Neural crest cell (in vitro differentiated cells): ENCODE measurements around the gene PNP. TPM values are rescaled to one million over a fixed set of nuclear protein-coding genes. Genes with fewer than 3 reads are reported as not detected.

Experiments
- DNase-seq: peaks from one replicate; pipeline ENCODE4 v3.0.0; 2021; ENCODE audit warnings: low read depth, mixed read lengths, low spot score
- H3K27ac Mint-ChIP-seq: one replicate; pipeline ENCODE4 v1.8.0; 2021; ENCODE audit warnings: mild to moderate bottlenecking, mixed read lengths; ENCODE audit not compliant: unreplicated experiment
- H3K27me3 Mint-ChIP-seq: 2 replicates; pipeline ENCODE4 v1.8.0; 2021; ENCODE audit warnings: low read depth, mild to moderate bottlenecking, mixed read lengths
- H3K36me3 Mint-ChIP-seq: 2 replicates; pipeline ENCODE4 v1.8.0; 2021; ENCODE audit warnings: low read depth, mild to moderate bottlenecking, mixed read lengths
- H3K4me1 Mint-ChIP-seq: 2 replicates; pipeline ENCODE4 v1.8.0; 2021; ENCODE audit warnings: mixed read lengths
- H3K4me3 Mint-ChIP-seq: one replicate; pipeline ENCODE4 v1.8.0; 2021; ENCODE audit warnings: mild to moderate bottlenecking, mixed read lengths
- H3K9me3 Mint-ChIP-seq: 2 replicates; pipeline ENCODE4 v1.8.0; 2021; ENCODE audit warnings: mixed read lengths
- total RNA-seq: library from RNA; stranded (reverse); gene quantifications from 2 replicates; pipeline ENCODE4 v1.2.1, GENCODE V29; 2021
- TF ChIP-seq, protein P1 (sequence below): fragments of 200-600 bp; sonication (generic); conservative IDR thresholded peaks from 2 replicates; pipeline ENCODE4 v1.5.0; 2021; ENCODE audit warnings: antibody characterized with exemption, mild to moderate bottlenecking

The PNP gene
- total RNA-seq, 1 donor from 2014 or later, result 35.1 TPM

DNA sequence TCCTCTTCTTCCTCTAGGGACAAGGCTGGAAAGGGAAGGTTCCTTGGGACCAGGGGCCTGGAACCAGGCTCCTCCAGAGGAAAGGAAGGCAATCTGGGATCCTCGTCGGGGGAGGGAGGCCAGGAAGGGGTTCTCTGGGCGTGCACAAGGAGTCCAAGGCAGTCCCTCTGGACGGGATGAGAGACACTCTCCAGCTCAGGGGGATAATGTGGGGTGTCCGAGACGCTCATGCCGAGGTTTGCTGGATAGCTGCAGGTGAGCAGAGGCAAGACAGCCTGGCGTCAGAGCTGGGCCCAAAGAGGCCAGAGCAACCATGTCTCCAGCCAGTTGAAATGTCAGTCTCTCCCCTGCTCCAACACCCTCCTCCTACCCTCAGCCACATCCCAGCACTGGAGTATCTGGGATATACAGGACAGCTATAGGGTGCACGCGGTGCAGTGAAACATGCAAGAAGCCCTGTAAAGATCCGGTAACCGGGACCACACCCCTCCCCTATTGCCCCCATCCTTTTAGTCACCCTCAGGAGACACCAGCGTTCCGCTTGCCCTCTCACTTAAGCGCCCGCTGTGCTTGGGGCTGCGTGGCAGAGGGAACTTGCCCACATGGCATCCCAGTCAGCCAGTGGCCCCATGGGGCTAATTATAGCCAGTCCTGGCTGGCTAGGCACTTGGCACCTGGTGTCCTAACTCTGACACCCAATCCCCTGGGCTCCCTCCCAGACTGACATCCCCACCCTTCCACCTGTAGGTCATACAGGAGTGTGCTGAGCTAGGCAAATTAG is 33.4 kb upstream of the PNP start, which contains the start of gene KLHL33:
KLHL33 (minus strand) TSS at position 585 of the 781 bp plus-strand sequence; CDS start at position 230, 355 bp downstream.
- no peaks in the 10 kb centered on the region for H3K4me1 Mint-ChIP-seq
- H3K36me3 Mint-ChIP-seq, result no peaks in the 10 kb centered on the region
- no peak for DNase-seq
- peaks cover 4% of the 10 kb centered on the region for H3K27me3 Mint-ChIP-seq
- no peak within 1 kb of the TSS for H3K27ac Mint-ChIP-seq
- TF ChIP-seq, protein P1, sequence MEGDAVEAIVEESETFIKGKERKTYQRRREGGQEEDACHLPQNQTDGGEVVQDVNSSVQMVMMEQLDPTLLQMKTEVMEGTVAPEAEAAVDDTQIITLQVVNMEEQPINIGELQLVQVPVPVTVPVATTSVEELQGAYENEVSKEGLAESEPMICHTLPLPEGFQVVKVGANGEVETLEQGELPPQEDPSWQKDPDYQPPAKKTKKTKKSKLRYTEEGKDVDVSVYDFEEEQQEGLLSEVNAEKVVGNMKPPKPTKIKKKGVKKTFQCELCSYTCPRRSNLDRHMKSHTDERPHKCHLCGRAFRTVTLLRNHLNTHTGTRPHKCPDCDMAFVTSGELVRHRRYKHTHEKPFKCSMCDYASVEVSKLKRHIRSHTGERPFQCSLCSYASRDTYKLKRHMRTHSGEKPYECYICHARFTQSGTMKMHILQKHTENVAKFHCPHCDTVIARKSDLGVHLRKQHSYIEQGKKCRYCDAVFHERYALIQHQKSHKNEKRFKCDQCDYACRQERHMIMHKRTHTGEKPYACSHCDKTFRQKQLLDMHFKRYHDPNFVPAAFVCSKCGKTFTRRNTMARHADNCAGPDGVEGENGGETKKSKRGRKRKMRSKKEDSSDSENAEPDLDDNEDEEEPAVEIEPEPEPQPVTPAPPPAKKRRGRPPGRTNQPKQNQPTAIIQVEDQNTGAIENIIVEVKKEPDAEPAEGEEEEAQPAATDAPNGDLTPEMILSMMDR, result no peak
- no peak within 1 kb of the TSS for H3K4me3 Mint-ChIP-seq
- H3K9me3 Mint-ChIP-seq, result no peaks in the 10 kb centered on the region

DNA sequence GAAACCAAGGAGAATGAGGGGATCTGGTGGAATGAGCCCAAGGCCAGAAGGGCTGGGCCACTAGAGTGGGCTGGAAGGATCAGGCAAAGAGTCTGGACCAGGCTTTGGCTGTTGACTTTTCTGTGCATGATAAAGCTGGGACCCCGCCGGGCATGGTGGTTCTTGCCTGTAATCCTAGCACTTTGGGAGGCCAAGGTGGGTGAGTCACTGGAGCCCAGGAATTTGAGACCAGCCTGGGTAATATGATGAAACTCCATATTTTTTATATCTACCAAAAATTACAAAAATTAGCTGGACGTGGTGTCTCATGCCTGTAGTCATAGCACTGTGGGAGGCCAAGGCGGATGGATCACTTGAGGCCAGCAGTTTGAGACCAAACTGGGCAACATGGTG is 32.8 kb upstream of the PNP start:
- no peak overlapping the region for H3K27ac Mint-ChIP-seq
- H3K9me3 Mint-ChIP-seq, result no peaks in the 10 kb centered on the region
- peaks cover 4% of the 10 kb centered on the region for H3K27me3 Mint-ChIP-seq
- TF ChIP-seq, protein P1, result no peak
- H3K36me3 Mint-ChIP-seq, result peaks cover under 1% of the 10 kb centered on the region
- H3K4me3 Mint-ChIP-seq, result no peak overlapping the region
- DNase-seq, result no peak
- no peaks in the 10 kb centered on the region for H3K4me1 Mint-ChIP-seq

DNA sequence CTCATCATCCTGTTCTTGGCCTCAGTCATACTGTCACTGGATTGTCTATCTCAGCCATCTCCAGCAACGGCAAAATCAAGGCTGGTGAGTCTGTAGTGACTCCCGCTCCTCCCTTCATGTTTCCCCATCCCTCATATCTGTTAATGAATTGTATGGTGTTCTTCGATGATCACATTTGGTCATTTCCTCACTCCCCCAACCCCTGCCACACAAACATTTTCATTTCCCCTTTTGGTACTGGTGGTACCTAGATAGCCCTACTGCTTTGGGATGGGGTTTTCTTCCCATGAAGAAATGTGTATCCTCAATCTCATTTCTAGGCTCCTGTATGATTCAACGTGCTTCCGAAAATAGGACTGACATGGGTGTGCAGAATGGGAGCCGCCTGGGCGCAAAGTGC is 30.5 kb upstream of the PNP start:
- no peaks in the 10 kb centered on the region for H3K9me3 Mint-ChIP-seq
- TF ChIP-seq, protein P1, result no peak
- H3K36me3 Mint-ChIP-seq, result peaks cover 11% of the 10 kb centered on the region
- H3K4me1 Mint-ChIP-seq, result no peaks in the 10 kb centered on the region
- H3K4me3 Mint-ChIP-seq, result no peak overlapping the region
- DNase-seq, result no peak
- H3K27me3 Mint-ChIP-seq, result peaks cover 4% of the 10 kb centered on the region
- no peak overlapping the region for H3K27ac Mint-ChIP-seq

DNA sequence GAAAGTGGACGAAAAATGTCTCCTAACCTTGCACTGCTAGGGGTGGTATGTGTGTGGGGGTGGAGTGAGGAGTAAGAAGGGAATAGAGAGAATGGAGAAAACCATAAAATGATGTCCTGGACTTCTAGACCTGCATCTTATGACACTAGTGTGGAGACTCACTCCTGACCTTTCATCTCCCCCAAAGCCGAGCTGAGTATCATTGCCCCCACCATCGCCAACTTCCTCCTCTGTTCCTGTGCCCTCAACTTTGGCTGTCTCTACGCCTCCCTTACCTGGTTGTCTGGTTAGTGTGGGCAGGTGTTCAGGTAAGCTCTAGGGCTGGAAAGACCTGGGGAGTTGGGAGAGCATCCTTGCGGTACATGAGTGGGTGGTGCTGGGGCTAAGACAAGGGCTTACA is 28.7 kb upstream of the PNP start:
- no peak overlapping the region for H3K27ac Mint-ChIP-seq
- TF ChIP-seq, protein P1, result no peak
- H3K4me3 Mint-ChIP-seq, result no peak overlapping the region
- no peaks in the 10 kb centered on the region for H3K4me1 Mint-ChIP-seq
- peaks cover 11% of the 10 kb centered on the region for H3K36me3 Mint-ChIP-seq
- no peaks in the 10 kb centered on the region for H3K9me3 Mint-ChIP-seq
- no peak for DNase-seq
- H3K27me3 Mint-ChIP-seq, result peaks cover 4% of the 10 kb centered on the region

DNA sequence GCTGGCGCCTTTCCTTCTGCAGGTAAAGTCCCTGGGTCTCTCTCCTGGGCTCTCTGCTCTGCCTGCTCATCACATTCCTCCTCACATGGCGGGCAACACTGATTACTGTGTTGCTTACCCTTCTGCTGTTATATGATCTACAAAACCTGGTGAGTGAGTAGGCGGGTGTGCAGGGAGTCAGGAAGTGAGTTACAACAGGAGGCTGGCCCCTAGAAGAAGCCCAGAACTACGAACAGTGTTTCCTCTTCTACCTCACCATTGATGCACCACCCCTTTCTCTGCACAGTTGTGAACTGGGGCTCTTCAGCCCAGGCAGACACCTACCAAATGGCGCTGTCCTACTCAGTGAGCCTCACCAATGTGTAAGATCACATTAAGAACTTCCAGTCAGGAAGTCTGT is 28.3 kb upstream of the PNP start:
- Mint-ChIP-seq H3K4me1 (no peaks in the 10 kb centered on the region), H3K27ac (no peak overlapping the region), H3K9me3 (no peaks in the 10 kb centered on the region), H3K4me3 (no peak overlapping the region), H3K36me3 (peaks cover 11% of the 10 kb centered on the region), H3K27me3 (peaks cover 4% of the 10 kb centered on the region)
- no peak for DNase-seq
- TF ChIP-seq, protein P1, result no peak
